ENCODE results near the gene FAM217B.

DNA sequence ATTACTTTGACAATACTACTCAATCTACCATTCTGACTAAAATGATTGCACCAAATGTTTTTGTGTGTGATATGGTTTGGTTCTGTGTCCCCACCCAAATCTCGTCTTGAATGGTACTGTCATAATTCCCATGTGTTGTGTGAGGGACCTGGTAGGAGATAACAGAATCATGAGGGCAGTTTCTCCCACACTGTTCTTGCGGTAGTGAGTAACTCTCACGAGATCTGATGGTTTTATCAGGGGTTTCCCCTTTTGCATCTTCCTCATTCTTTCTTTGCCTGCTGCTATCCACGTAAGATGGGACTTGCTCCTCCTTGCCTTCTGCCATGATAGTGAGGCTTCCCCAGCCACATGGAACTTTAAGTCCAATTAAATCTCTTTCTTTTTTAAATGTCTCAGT, 27.6 kb upstream of the FAM217B start:
- TF ChIP-seq POLR2A (IDR thresholded peaks at IDR 0.05) = no peak
- TF ChIP-seq, protein P1, sequence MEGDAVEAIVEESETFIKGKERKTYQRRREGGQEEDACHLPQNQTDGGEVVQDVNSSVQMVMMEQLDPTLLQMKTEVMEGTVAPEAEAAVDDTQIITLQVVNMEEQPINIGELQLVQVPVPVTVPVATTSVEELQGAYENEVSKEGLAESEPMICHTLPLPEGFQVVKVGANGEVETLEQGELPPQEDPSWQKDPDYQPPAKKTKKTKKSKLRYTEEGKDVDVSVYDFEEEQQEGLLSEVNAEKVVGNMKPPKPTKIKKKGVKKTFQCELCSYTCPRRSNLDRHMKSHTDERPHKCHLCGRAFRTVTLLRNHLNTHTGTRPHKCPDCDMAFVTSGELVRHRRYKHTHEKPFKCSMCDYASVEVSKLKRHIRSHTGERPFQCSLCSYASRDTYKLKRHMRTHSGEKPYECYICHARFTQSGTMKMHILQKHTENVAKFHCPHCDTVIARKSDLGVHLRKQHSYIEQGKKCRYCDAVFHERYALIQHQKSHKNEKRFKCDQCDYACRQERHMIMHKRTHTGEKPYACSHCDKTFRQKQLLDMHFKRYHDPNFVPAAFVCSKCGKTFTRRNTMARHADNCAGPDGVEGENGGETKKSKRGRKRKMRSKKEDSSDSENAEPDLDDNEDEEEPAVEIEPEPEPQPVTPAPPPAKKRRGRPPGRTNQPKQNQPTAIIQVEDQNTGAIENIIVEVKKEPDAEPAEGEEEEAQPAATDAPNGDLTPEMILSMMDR (IDR thresholded peaks at IDR 0.05) = no peak

Measured in sigmoid colon (tissue), 3 donors.